Activated CD8-positive, alpha-beta memory T cell treated with anti-CD3 and anti-CD28 coated beads, Interleukin-2, amount 10 ng/mL, durations not matched to agents 7 days and 5 days (primary cell): ENCODE results near the gene PTPRC. TPM values are rescaled to one million over a fixed set of nuclear protein-coding genes. Genes with fewer than 3 reads are reported as not detected.

Source experiments
- ATAC-seq: fragments of 150-1000 bp; cut with Tn5 transposase; one replicate; pipeline ENCODE4 v1.10.0; 2021; ENCODE audit warnings: moderate library complexity
- CTCF ChIA-PET: fragments of 350-600 bp; sonication (Branson Sonifier 250); formaldehyde crosslinking; loops from one replicate; lab custom pipeline; 2021; ENCODE audit warnings: antibody characterized with exemption; lab: Charles Lee
- DNase-seq: peaks from one replicate; pipeline ENCODE4 v3.0.0-alpha.2; 2020
- H3K27ac Mint-ChIP-seq: one replicate; pipeline ENCODE4 v1.8.0; 2021; ENCODE audit warnings: mild to moderate bottlenecking, mixed read lengths
- H3K27me3 Mint-ChIP-seq: one replicate; pipeline ENCODE4 v1.8.0; 2021; ENCODE audit warnings: mixed read lengths
- H3K36me3 Mint-ChIP-seq: one replicate; pipeline ENCODE4 v1.8.0; 2021; ENCODE audit warnings: mild to moderate bottlenecking, mixed read lengths
- H3K4me1 Mint-ChIP-seq: one replicate; pipeline ENCODE4 v1.8.0; 2021; ENCODE audit warnings: mixed read lengths
- H3K4me3 Mint-ChIP-seq: one replicate; pipeline ENCODE4 v1.8.0; 2021; ENCODE audit warnings: mild to moderate bottlenecking, moderate library complexity, mixed read lengths
- H3K9me3 Mint-ChIP-seq: one replicate; pipeline ENCODE4 v1.8.0; 2022; ENCODE audit warnings: low read depth, mixed read lengths
- total RNA-seq, 2 experiments: library from RNA; stranded (reverse); gene quantifications; one replicate each; pipeline ENCODE4 v1.2.3, GENCODE V29; 2021

Gene PTPRC
- total RNA-seq, 2 experiments from 2014 or later = 556 to 674 TPM

DNA sequence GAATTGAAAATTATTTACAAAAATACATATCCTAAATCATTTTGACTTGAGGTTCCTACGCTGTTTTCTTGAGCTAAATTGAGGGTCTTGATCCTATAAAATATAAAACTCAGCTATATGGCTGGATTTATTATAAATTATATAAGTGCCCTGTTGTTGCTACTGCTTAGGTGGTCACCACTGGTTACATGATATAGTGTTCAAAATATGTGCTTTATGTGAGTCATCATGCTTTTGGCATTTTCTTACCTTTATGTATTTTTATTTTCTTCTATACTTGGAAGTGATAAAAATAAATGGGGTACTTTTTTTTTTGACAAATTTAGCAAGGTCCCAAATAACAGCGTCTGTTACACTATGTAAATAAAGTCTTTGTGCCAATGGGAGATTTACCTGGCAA is 31.1 kb upstream of the PTPRC start:
- Mint-ChIP-seq H3K27me3 (no peaks in the 10 kb centered on the region), H3K9me3 (no peaks in the 10 kb centered on the region), H3K36me3 (peaks cover 4% of the 10 kb centered on the region), H3K4me1 (peaks cover 55% of the 10 kb centered on the region), H3K27ac (no peak overlapping the region), H3K4me3 (no peak overlapping the region)
- CTCF ChIA-PET = interaction anchor here (1.0 to 1.6 kb wide), 2 partner anchors 14 to 16 kb away, joined by 3 to 4 read pairs; no protein-coding TSS in a partner anchor
- no peak for DNase-seq
- no peak for ATAC-seq

- CTCF ChIA-PET = interaction anchor here (0.8 to 2.6 kb wide), 7 partner anchors 11 to 88 kb away, joined by 3 to 19 read pairs (median 4); no protein-coding TSS in a partner anchor
- peak overlapping the region; percentile 90 for H3K27ac Mint-ChIP-seq
- ATAC-seq (no peak), DNase-seq (no peak)
- H3K4me3 Mint-ChIP-seq = peak overlapping the region; percentile 54
- H3K27me3 Mint-ChIP-seq = no peaks in the 10 kb centered on the region
- H3K36me3 Mint-ChIP-seq = peaks cover 4% of the 10 kb centered on the region
- peaks cover 62% of the 10 kb centered on the region for H3K4me1 Mint-ChIP-seq
- H3K9me3 Mint-ChIP-seq = no peaks in the 10 kb centered on the region
These were observed 28.5 kb upstream of the PTPRC start for GRCh38 chr1:198610362-198610761.

DNA sequence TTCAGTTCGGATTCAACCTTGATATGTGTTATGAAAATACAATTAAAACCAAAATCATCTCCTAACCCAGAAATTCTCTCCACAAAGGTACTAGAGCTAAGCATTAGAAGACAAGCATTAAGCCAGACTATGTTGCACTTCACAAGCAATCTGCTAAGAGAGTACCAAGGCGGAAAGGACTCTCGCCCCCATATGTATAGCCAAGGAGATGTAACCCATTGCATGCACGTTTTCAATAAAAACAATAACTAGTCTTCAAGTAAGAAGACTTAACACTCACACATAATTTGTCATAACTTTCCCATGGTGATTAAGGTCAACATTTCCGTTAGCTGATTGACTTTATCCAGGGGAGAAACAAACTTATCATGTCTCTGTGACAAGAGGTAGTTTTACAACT is 27.6 kb upstream of the PTPRC start:
- Mint-ChIP-seq H3K4me3 (peak overlapping the region; percentile 54), H3K4me1 (peaks cover 65% of the 10 kb centered on the region), H3K27ac (peak overlapping the region; percentile 90), H3K9me3 (no peaks in the 10 kb centered on the region), H3K36me3 (peaks cover 4% of the 10 kb centered on the region), H3K27me3 (no peaks in the 10 kb centered on the region)
- DNase-seq (no peak), ATAC-seq (no peak)
- CTCF ChIA-PET = interaction anchor here (0.8 to 2.6 kb wide), 6 partner anchors 10 to 88 kb away, joined by 3 to 19 read pairs (median 4); no protein-coding TSS in a partner anchor

DNA sequence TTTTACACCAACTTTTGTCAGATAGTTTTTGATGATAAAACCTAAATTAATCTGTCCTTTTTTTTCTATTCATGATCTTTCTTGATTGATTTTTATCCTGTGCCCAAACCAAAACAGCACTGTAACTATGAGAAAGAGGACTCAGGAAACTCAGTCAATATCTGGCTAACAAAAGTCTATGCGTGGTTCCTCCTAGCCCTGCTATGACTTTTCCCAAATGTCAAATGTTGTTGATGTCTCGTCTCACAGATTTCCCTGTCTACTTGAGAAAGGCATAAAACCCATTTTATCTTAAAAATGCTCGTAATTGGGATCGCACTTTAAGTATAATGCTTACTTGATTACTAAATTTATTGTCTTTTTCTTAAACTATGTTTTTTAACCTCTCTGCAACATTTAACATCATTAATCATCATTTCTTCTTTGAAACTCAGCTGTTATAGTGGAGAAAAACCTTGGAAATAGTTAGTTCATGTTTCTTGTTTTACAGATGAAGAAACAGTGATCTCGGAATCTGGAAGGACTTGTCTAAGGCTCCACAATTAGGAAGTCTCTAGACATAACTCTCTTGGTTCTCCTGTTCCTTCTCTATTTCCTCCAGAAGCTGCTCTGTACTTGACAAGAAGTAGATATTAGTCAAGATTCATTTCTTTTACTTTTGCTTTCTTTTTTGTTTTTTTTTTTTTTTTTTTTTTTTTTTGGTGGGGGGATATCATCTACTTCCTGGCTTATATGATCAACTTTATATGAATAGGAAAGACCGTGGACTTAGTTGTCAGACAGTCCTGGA is 26.2 kb upstream of the PTPRC start:
- CTCF ChIA-PET = interaction anchor here (0.7 to 2.0 kb wide), 4 partner anchors 9 to 448 kb away, joined by 3 to 7 read pairs (median 3); no protein-coding TSS in a partner anchor
- H3K4me3 Mint-ChIP-seq = peak overlapping the region; percentile 77
- H3K9me3 Mint-ChIP-seq = no peaks in the 10 kb centered on the region

DNA sequence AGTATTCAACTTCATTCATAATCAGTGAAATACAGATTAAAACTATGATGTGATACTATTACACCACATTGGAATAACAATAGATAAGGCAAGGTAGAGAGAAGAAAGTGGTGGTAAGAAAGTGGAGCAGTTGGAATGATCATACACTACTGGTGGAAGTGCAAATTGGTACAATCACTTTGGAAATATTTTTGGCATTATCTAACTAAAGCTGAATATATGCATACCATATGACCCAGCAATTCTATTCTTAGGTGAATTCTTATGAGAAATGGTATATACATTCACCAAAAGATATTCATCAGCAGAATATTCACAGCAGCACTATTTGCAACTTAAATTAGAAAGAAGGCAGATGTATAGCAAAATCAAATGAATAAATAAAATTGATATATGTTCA is 21.4 kb upstream of the PTPRC start:
- no peak for ATAC-seq
- peaks cover 84% of the 10 kb centered on the region for H3K4me1 Mint-ChIP-seq
- H3K27me3 Mint-ChIP-seq = no peaks in the 10 kb centered on the region
- no peak overlapping the region for H3K4me3 Mint-ChIP-seq
- CTCF ChIA-PET = no interaction called here
- H3K36me3 Mint-ChIP-seq = peaks cover 2% of the 10 kb centered on the region
- H3K9me3 Mint-ChIP-seq = no peaks in the 10 kb centered on the region
- DNase-seq = no peak
- H3K27ac Mint-ChIP-seq = peak overlapping the region; percentile 8

More for the DNA sequence above, 26.2 kb upstream of the PTPRC start:
- ATAC-seq (peak; percentile 65), DNase-seq (no peak)
- Mint-ChIP-seq H3K27ac (peak overlapping the region; percentile 90), H3K36me3 (peaks cover 4% of the 10 kb centered on the region), H3K4me1 (peaks cover 73% of the 10 kb centered on the region), H3K27me3 (no peaks in the 10 kb centered on the region)

GRCh38 chr1:198619375-198620140 is 19.3 kb upstream of the PTPRC start:
- no peak for DNase-seq
- ATAC-seq = no peak

DNA sequence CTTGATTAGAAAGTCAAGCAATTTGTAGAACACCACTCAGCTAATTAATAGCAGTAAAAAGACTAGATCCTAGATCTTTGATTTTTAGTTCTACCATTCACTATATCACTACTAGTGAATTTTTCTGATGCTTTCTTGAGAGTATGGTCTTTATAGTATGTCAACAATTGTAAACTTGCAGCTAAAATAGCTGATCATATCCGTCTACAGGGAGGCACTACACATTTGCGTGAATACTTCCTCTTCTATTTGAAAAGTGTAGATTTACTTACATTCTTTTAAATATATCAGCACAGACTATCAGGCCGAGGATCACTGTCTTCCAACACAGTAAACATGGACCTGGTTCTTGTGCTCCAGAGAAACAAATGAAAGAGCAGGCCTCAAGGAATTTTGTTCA is 18.6 kb upstream of the PTPRC start:
- no peak for ATAC-seq
- H3K27me3 Mint-ChIP-seq = no peaks in the 10 kb centered on the region
- CTCF ChIA-PET = interaction anchor here (1.0 to 7.2 kb wide), 11 partner anchors 9 to 71 kb away, joined by 3 to 100 read pairs (median 3); partner anchors contain the start of gene PTPRC
- H3K27ac Mint-ChIP-seq = peak overlapping the region; percentile 98
- peak overlapping the region; percentile 74 for H3K4me3 Mint-ChIP-seq
- peaks cover under 1% of the 10 kb centered on the region for H3K36me3 Mint-ChIP-seq
- no peak for DNase-seq
- H3K4me1 Mint-ChIP-seq = peaks cover 89% of the 10 kb centered on the region
- no peaks in the 10 kb centered on the region for H3K9me3 Mint-ChIP-seq

More at GRCh38 chr1:198619375-198620140, 19.3 kb upstream of the PTPRC start:
- Mint-ChIP-seq H3K27me3 (no peaks in the 10 kb centered on the region), H3K9me3 (no peaks in the 10 kb centered on the region), H3K27ac (peak overlapping the region; percentile 98), H3K4me3 (peak overlapping the region; percentile 74), H3K36me3 (peaks cover 2% of the 10 kb centered on the region), H3K4me1 (peaks cover 85% of the 10 kb centered on the region)
- CTCF ChIA-PET = interaction anchor here (1.0 to 7.2 kb wide), 10 partner anchors 9 to 96 kb away, joined by 3 to 100 read pairs (median 4); partner anchors contain the start of gene PTPRC

DNA sequence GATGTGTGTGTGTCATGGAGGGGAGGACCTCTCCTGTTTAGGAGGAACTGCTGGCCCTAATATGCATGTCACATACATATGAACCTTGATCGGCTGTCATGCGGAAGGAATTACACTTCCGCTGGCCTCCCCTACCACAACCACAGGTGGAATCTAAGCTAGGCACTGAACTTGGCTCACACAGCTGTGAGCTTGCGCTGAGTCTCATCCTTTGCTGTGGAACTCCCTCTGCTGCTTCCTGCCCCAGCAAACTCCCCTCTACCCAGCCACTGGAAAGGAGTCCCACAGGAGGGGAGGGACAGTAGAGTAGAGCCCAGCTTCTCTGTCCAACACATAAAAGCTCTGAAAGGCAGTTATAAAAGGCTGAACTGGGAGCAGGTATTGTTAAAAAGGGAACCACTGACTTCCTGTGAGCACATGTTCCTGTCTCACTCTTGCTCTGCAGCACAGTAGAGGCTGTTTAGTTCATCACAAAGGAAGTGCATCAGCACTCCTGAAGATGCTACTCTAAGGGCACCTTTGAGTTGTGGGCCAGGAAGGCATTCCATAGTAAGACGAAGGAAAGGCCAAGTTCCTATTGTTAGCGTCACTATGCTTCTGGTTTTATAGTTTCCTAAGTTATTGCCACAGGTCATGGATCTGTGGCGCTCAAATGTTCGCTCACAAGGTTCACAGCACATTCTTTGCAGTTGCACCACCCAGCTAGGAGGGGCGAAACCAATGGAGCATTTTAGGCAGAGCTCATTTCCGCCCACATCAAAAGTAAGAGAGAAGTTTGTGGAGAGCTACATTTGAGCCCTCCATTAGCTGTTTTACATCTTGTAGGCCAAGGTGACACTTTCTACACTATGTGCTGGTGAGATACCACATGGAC is 17.7 kb upstream of the PTPRC start:
- DNase-seq (peak; percentile 91), ATAC-seq (peak; percentile 77)
- H3K4me3 Mint-ChIP-seq = peak overlapping the region; percentile 74
- H3K36me3 Mint-ChIP-seq = no peaks in the 10 kb centered on the region
- peak overlapping the region; percentile 98 for H3K27ac Mint-ChIP-seq
- CTCF ChIA-PET = interaction anchor here (0.9 to 7.2 kb wide), 16 partner anchors 8 to 102 kb away, joined by 3 to 100 read pairs (median 4); partner anchors contain the start of gene PTPRC
- peaks cover 89% of the 10 kb centered on the region for H3K4me1 Mint-ChIP-seq
- no peaks in the 10 kb centered on the region for H3K27me3 Mint-ChIP-seq
- no peaks in the 10 kb centered on the region for H3K9me3 Mint-ChIP-seq

GRCh38 chr1:198622001-198622400 is 16.8 kb upstream of the PTPRC start:
- Mint-ChIP-seq H3K27ac (peak overlapping the region; percentile 98), H3K9me3 (no peaks in the 10 kb centered on the region), H3K36me3 (no peaks in the 10 kb centered on the region), H3K4me3 (peak overlapping the region; percentile 74), H3K4me1 (peaks cover 90% of the 10 kb centered on the region), H3K27me3 (no peaks in the 10 kb centered on the region)
- no peak for ATAC-seq
- CTCF ChIA-PET = interaction anchor here (0.5 to 7.2 kb wide), 13 partner anchors 9 to 103 kb away, joined by 3 to 100 read pairs (median 4); partner anchors contain the start of gene PTPRC
- no peak for DNase-seq

- peak; percentile 73 for DNase-seq
- peak overlapping the region; percentile 98 for H3K27ac Mint-ChIP-seq
These were observed 14.8 kb upstream of the PTPRC start for GRCh38 chr1:198623752-198624647.

DNA sequence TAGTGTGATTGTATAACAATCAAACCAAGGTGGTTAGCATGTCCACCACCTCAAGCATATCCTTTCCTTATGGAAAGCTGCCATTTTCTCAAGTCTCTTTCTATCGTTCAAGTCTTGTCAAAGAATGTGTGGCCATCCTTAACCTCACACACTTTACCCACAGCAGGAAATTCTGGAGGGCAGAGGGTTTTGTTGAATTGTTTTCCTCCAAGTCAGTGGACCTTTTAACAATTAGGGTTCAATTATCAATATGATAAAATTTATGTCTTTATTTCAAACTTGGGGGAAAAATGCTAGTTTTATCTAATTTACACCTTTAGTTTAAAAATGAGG is 14.2 kb upstream of the PTPRC start:
- DNase-seq (peak; percentile 51), ATAC-seq (no peak)
- H3K27ac Mint-ChIP-seq = peak overlapping the region; percentile 84
- no peaks in the 10 kb centered on the region for H3K9me3 Mint-ChIP-seq
- CTCF ChIA-PET = interaction anchor here (1.3 to 7.2 kb wide), 5 partner anchors 11 to 105 kb away, joined by 3 to 100 read pairs (median 3); partner anchors contain the start of gene PTPRC
- H3K36me3 Mint-ChIP-seq = peaks cover 1% of the 10 kb centered on the region
- H3K4me1 Mint-ChIP-seq = peaks cover 96% of the 10 kb centered on the region
- peak overlapping the region; percentile 51 for H3K4me3 Mint-ChIP-seq
- H3K27me3 Mint-ChIP-seq = no peaks in the 10 kb centered on the region

More at GRCh38 chr1:198623752-198624647, 14.8 kb upstream of the PTPRC start:
- CTCF ChIA-PET = interaction anchor here (1.3 to 7.2 kb wide), 5 partner anchors 12 to 104 kb away, joined by 3 to 100 read pairs (median 3); partner anchors contain the start of gene PTPRC
- peak; percentile 13 for ATAC-seq
- peak overlapping the region; percentile 51 for H3K4me3 Mint-ChIP-seq
- no peaks in the 10 kb centered on the region for H3K27me3 Mint-ChIP-seq
- no peaks in the 10 kb centered on the region for H3K36me3 Mint-ChIP-seq
- H3K4me1 Mint-ChIP-seq = peaks cover 96% of the 10 kb centered on the region
- no peaks in the 10 kb centered on the region for H3K9me3 Mint-ChIP-seq
